ENCODE data around the gene SUSD4. TPM values are rescaled to one million over a fixed set of nuclear protein-coding genes. Genes with fewer than 3 reads are reported as not detected.

SUSD4 gene
- total and polyA plus RNA-seq, 2 donors (not counting 1 experiment from before 2014, with no cell fraction given) = 0.33 TPM; not detected in 1

DNA sequence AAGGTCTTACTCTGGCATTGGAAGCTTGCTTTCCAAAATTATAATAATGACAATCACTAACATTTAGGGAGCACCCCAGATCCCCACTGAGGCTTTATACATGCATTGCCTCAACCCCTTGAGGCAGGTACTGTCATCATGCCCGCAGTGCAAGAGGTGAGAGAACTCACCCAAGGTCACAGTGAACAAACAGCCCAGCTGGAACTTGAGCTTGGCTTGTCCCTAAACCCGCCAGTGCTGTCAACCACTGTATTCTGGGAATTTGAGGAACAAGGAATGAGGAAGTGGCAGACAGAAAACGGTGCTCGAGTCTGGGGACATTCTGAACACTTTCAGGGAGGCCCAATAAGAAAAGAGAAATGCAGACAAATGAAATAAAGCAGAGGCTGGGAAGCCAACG is 186.3 kb downstream of the SUSD4 start:
- Histone ChIP-seq H3K27ac (ENCODE audit: insufficient read depth, low read length) (no peak overlapping the region), H3K4me2 (ENCODE audit: extremely low read depth, insufficient read depth, low read length) (no peak overlapping the region), H3K9me3 (ENCODE audit: control insufficient read depth, insufficient read depth, low read depth, low read length) (no peaks in the 10 kb centered on the region), H4K20me1 (ENCODE audit: control insufficient read depth, extremely low read depth, insufficient read depth, low read length) (no peaks in the 10 kb centered on the region), H2AFZ (ENCODE audit: low read length) (no peak overlapping the region), H3K36me3 (ENCODE audit: control insufficient read depth, insufficient read depth, low read length) (no peaks in the 10 kb centered on the region), H3K79me2 (ENCODE audit: control insufficient read depth, insufficient read depth, low read length) (no peaks in the 10 kb centered on the region), H3K9ac (ENCODE audit: insufficient read depth, low read length) (no peak overlapping the region), H3K4me1 (ENCODE audit: control insufficient read depth, extremely low read depth, insufficient read depth, low read length) (no peaks in the 10 kb centered on the region), H3K27me3 (ENCODE audit: control insufficient read depth, insufficient read depth, low read length) (no peaks in the 10 kb centered on the region), H3K4me3 (replicated peaks in 1 of 4; ENCODE audit: control extremely low read depth in 1 of 4, insufficient read depth in 1 of 4, low read depth in 3 of 4, low read length in 4 of 4) (no peak overlapping the region)
- TF ChIP-seq, protein P1, sequence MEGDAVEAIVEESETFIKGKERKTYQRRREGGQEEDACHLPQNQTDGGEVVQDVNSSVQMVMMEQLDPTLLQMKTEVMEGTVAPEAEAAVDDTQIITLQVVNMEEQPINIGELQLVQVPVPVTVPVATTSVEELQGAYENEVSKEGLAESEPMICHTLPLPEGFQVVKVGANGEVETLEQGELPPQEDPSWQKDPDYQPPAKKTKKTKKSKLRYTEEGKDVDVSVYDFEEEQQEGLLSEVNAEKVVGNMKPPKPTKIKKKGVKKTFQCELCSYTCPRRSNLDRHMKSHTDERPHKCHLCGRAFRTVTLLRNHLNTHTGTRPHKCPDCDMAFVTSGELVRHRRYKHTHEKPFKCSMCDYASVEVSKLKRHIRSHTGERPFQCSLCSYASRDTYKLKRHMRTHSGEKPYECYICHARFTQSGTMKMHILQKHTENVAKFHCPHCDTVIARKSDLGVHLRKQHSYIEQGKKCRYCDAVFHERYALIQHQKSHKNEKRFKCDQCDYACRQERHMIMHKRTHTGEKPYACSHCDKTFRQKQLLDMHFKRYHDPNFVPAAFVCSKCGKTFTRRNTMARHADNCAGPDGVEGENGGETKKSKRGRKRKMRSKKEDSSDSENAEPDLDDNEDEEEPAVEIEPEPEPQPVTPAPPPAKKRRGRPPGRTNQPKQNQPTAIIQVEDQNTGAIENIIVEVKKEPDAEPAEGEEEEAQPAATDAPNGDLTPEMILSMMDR (conservative IDR thresholded peaks at IDR 0.05 in 1 of 2, IDR thresholded peaks at IDR 0.05 in 1 of 2; ENCODE audit: low read depth in 1 of 2, low read length in 2 of 2) = no peak
- TF ChIP-seq EZH2 (IDR thresholded peaks at IDR 0.05; ENCODE audit: low read length, missing control alignments) = no peak
- DNase-seq (ENCODE audit: low read depth in 2 of 2) = no peak

DNA sequence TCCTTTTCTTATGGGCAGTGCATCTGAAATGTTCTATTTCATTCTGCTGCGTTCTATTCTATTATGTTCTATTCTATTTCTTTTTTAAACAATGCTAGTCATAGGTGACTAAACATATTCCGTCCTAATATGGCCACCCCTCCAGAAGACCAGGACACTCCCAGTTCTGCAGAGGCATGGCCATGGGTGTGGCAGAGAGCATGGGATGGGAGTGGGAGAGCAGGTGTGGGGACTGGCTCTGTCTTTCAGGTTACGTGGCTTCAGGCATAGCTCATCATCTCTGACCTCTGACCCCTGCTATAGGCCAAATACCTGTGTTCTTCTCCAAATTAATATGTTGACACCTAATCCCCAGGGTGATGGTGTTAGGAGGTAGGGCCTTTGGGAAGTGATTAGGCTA is 187.5 kb downstream of the SUSD4 start:
- H3K27ac ChIP-seq (ENCODE audit: insufficient read depth, low read length) = no peak overlapping the region
- no peaks in the 10 kb centered on the region for H3K79me2 ChIP-seq (ENCODE audit: control insufficient read depth, insufficient read depth, low read length)
- H3K4me1 ChIP-seq (ENCODE audit: control insufficient read depth, extremely low read depth, insufficient read depth, low read length) = no peaks in the 10 kb centered on the region
- no peak overlapping the region for H3K9ac ChIP-seq (ENCODE audit: insufficient read depth, low read length)
- H2AFZ ChIP-seq (ENCODE audit: low read length) = no peak overlapping the region
- TF ChIP-seq, protein P1 (conservative IDR thresholded peaks at IDR 0.05 in 1 of 2, IDR thresholded peaks at IDR 0.05 in 1 of 2; ENCODE audit: low read depth in 1 of 2, low read length in 2 of 2) = no peak
- no peak for TF ChIP-seq EZH2 (IDR thresholded peaks at IDR 0.05; ENCODE audit: low read length, missing control alignments)
- DNase-seq (ENCODE audit: low read depth in 2 of 2) = no peak
- no peaks in the 10 kb centered on the region for H4K20me1 ChIP-seq (ENCODE audit: control insufficient read depth, extremely low read depth, insufficient read depth, low read length)
- no peak overlapping the region for H3K4me2 ChIP-seq (ENCODE audit: extremely low read depth, insufficient read depth, low read length)
- H3K9me3 ChIP-seq (ENCODE audit: control insufficient read depth, insufficient read depth, low read depth, low read length) = no peaks in the 10 kb centered on the region
- H3K36me3 ChIP-seq (ENCODE audit: control insufficient read depth, insufficient read depth, low read length) = no peaks in the 10 kb centered on the region
- no peaks in the 10 kb centered on the region for H3K27me3 ChIP-seq (ENCODE audit: control insufficient read depth, insufficient read depth, low read length)
- H3K4me3 ChIP-seq (replicated peaks in 1 of 4; ENCODE audit: control extremely low read depth in 1 of 4, insufficient read depth in 1 of 4, low read depth in 3 of 4, low read length in 4 of 4) = no peak overlapping the region

DNA sequence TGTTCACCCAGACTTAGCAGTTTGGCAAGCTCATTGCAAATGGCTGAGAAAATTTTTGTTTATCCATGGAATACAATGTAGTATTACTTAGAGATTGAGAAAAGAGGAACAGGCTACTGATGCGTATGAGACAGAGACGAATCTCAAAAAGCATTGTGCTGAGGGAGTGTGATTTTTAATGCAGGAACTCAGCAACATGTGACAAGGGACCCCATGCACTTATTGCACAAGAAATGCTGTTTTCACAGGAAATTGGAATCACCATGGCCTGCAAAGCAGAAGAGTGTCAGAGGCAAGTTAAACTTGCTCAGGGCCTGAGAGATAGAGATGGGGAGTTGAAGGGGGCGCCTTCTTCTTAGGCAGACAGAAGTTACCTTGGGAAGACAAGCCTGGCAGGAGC is 188.3 kb downstream of the SUSD4 start:
- Histone ChIP-seq H4K20me1 (ENCODE audit: control insufficient read depth, extremely low read depth, insufficient read depth, low read length) (no peaks in the 10 kb centered on the region), H3K27me3 (ENCODE audit: control insufficient read depth, insufficient read depth, low read length) (no peaks in the 10 kb centered on the region), H3K4me2 (ENCODE audit: extremely low read depth, insufficient read depth, low read length) (no peak overlapping the region), H3K4me3 (replicated peaks in 1 of 4; ENCODE audit: control extremely low read depth in 1 of 4, insufficient read depth in 1 of 4, low read depth in 3 of 4, low read length in 4 of 4) (no peak overlapping the region), H3K9ac (ENCODE audit: insufficient read depth, low read length) (no peak overlapping the region), H3K36me3 (ENCODE audit: control insufficient read depth, insufficient read depth, low read length) (no peaks in the 10 kb centered on the region), H3K4me1 (ENCODE audit: control insufficient read depth, extremely low read depth, insufficient read depth, low read length) (no peaks in the 10 kb centered on the region), H3K9me3 (ENCODE audit: control insufficient read depth, insufficient read depth, low read depth, low read length) (no peaks in the 10 kb centered on the region), H2AFZ (ENCODE audit: low read length) (no peak overlapping the region), H3K27ac (ENCODE audit: insufficient read depth, low read length) (no peak overlapping the region), H3K79me2 (ENCODE audit: control insufficient read depth, insufficient read depth, low read length) (no peaks in the 10 kb centered on the region)
- TF ChIP-seq, protein P1 (conservative IDR thresholded peaks at IDR 0.05 in 1 of 2, IDR thresholded peaks at IDR 0.05 in 1 of 2; ENCODE audit: low read depth in 1 of 2, low read length in 2 of 2) = no peak
- TF ChIP-seq EZH2 (IDR thresholded peaks at IDR 0.05; ENCODE audit: low read length, missing control alignments) = no peak
- DNase-seq (ENCODE audit: low read depth in 2 of 2) = no peak
